Type B pancreatic cell (in vitro differentiated cells): ENCODE measurements around the gene RBM25. TPM values are rescaled to one million over a fixed set of nuclear protein-coding genes. Genes with fewer than 3 reads are reported as not detected.
"Not testable (repeated sequence)": the region's sequence is repeated elsewhere in the genome, so short reads cannot be mapped to it uniquely, and the experiment has no call there.

Experiments used
- DNase-seq: peaks from one replicate; pipeline ENCODE4 v3.0.0; 2021; ENCODE audit warnings: mixed read lengths; ENCODE audit not compliant: unreplicated experiment; ENCODE audit errors: extremely low spot score
- H3K27ac Mint-ChIP-seq: 2 replicates; pipeline ENCODE4 v1.8.0; 2021; ENCODE audit warnings: mild to moderate bottlenecking, mixed read lengths
- H3K27me3 Mint-ChIP-seq: 2 replicates; pipeline ENCODE4 v1.8.0; 2021; ENCODE audit warnings: mixed read lengths
- H3K36me3 Mint-ChIP-seq: 2 replicates; pipeline ENCODE4 v1.8.0; 2021; ENCODE audit warnings: mixed read lengths
- H3K4me1 Mint-ChIP-seq: one replicate; pipeline ENCODE4 v1.8.0; 2021; ENCODE audit warnings: mixed read lengths; ENCODE audit not compliant: unreplicated experiment
- H3K4me3 Mint-ChIP-seq: 2 replicates; pipeline ENCODE4 v1.8.0; 2021; ENCODE audit warnings: mild to moderate bottlenecking, mixed read lengths
- H3K9me3 Mint-ChIP-seq: 2 replicates; pipeline ENCODE4 v1.8.0; 2021; ENCODE audit warnings: mixed read lengths
- long read RNA-seq: library from polyadenylated mRNA; unstranded; transcript quantifications from one replicate; pipeline ENCODE4 v2.0.0, GENCODE V29; 2020
- total RNA-seq: library from RNA; stranded (reverse); gene quantifications from 2 replicates; pipeline ENCODE4 v1.2.1, GENCODE V29; 2021; ENCODE audit warnings: low replicate concordance
- TF ChIP-seq, protein P1 (sequence below): fragments of 200-600 bp; sonication (generic); conservative IDR thresholded peaks from 2 replicates; pipeline ENCODE4 v1.5.0; 2021; ENCODE audit warnings: antibody characterized with exemption, mild to moderate bottlenecking

RBM25 gene
- 77.9 and 94.6 TPM in 2 replicates for total RNA-seq
- long read RNA-seq, transcript RBM25-203 (9 exons, 2,470 nt) = major isoform, 17 of 114 reads
- long read RNA-seq, partial matches to known transcripts = 80 of 114 reads
- long read RNA-seq, other reads (novel, unspliced or antisense) = 16 of 114 reads

DNA sequence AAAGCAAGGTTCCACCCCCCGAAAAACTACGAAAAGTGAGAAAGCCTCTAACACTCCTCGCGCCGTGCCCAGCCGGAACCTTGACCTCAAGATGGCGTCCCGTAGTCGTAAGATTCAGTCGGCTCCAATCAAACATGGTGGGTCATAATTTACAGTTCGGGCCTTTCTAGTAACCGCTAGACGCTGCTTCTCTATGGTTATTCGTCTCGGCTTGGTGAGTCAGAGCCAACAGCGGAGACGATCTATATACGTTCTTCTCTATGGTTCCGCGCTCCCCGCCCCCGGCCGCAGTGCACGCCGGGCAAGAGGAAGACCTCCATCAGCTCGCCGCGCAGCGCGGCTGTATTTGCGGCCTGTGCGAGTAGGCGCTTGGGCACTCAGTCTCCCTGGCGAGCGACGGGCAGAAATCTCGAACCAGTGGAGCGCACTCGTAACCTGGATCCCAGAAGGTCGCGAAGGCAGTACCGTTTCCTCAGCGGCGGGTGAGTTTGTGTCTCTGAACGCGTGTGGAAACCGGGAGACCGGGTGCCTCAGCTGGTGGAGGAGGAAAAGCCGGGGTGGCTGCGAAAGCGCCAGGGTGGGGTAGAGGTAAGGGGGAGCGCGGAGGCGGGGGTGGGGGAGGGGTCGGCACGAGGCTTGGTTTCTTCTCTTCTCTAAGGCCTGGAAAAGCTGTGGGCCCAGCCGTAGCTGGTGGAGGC, at the start of gene RBM25:
RBM25 (plus strand) TSS at position 311 of the 698 bp plus-strand sequence. CDS start 13,108 bp downstream, outside the sequence.
- no peak within 1 kb of the TSS for H3K27ac Mint-ChIP-seq
- no peaks in the 10 kb centered on the region for H3K9me3 Mint-ChIP-seq
- TF ChIP-seq, protein P1, sequence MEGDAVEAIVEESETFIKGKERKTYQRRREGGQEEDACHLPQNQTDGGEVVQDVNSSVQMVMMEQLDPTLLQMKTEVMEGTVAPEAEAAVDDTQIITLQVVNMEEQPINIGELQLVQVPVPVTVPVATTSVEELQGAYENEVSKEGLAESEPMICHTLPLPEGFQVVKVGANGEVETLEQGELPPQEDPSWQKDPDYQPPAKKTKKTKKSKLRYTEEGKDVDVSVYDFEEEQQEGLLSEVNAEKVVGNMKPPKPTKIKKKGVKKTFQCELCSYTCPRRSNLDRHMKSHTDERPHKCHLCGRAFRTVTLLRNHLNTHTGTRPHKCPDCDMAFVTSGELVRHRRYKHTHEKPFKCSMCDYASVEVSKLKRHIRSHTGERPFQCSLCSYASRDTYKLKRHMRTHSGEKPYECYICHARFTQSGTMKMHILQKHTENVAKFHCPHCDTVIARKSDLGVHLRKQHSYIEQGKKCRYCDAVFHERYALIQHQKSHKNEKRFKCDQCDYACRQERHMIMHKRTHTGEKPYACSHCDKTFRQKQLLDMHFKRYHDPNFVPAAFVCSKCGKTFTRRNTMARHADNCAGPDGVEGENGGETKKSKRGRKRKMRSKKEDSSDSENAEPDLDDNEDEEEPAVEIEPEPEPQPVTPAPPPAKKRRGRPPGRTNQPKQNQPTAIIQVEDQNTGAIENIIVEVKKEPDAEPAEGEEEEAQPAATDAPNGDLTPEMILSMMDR = no peak
- H3K4me3 Mint-ChIP-seq = no peak within 1 kb of the TSS
- DNase-seq = peak; percentile 95
- H3K27me3 Mint-ChIP-seq = no peaks in the 10 kb centered on the region
- H3K4me1 Mint-ChIP-seq = peaks cover 14% of the 10 kb centered on the region
- H3K36me3 Mint-ChIP-seq = peaks cover 14% of the 10 kb centered on the region

DNA sequence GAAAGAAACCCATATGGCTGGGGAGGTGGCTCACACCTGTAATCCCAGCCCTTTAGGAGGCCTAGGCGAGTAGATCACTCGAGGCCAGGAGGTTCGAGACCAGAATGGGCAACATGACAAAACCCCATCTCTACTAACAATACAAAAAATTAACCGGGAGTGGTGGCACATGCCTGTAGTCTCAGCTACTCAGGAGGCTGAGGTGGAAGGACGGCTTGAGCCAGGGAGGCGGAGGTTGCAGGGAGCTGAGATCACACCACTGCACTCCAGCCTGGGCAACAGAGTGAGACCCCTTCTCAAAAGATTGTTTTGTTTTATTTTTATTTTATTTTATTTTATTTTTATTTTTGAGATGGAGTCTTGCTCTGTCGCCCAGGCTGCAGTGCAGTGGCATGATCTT, 47.1 kb upstream of the RBM25 start:
- not testable (repeated sequence) for H3K9me3 Mint-ChIP-seq, H3K27ac Mint-ChIP-seq, DNase-seq, H3K4me3 Mint-ChIP-seq, H3K27me3 Mint-ChIP-seq, H3K4me1 Mint-ChIP-seq
- peaks cover 19% of the 10 kb centered on the region for H3K36me3 Mint-ChIP-seq

DNA sequence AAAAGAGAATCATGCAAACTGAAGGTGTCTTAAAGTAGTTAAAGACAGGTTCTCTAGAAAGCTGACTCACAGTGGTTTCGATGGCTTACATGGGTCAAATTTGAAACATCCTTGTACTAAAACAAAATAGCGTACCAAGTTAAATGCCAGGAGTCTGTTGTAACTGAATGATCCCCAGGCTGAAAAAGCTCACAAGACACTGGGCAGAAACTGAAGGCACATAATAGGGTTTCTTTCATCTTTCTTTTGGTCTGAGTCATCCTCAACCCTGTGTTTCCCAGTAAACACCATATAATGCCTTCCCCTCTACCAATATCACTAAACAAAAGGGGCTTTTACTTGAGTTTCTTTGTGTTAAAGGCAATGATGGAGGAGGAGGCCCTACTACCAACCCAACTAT, 44.2 kb upstream of the RBM25 start:
- no peak overlapping the region for H3K27ac Mint-ChIP-seq
- no peak for DNase-seq
- H3K9me3 Mint-ChIP-seq = no peaks in the 10 kb centered on the region
- H3K36me3 Mint-ChIP-seq = peaks cover 21% of the 10 kb centered on the region
- no peak overlapping the region for H3K4me3 Mint-ChIP-seq
- H3K4me1 Mint-ChIP-seq = no peaks in the 10 kb centered on the region
- TF ChIP-seq, protein P1 = no peak
- no peaks in the 10 kb centered on the region for H3K27me3 Mint-ChIP-seq

DNA sequence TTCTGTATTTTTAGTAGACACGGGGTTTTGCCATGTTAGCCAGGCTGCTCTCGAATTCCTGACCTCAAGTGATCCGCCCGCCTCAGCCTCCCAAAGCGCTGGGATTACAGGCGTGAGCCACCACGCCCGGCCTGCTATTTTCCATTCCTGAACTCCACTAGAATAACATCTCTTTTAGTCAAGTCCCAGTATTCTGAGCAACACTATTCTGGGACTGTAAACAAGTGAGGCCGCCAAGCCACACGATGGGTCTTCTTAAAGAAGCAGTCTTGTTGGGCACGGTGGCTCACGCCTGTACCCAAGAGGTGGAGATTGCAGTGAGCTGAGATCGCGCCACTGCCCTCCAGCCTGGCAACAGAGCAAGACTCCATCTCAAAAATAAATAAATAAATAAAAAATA, 42.8 kb upstream of the RBM25 start:
- H3K4me3 Mint-ChIP-seq, H3K27ac Mint-ChIP-seq, H3K27me3 Mint-ChIP-seq, DNase-seq, H3K4me1 Mint-ChIP-seq, H3K9me3 Mint-ChIP-seq: not testable (repeated sequence)
- peaks cover 21% of the 10 kb centered on the region for H3K36me3 Mint-ChIP-seq

DNA sequence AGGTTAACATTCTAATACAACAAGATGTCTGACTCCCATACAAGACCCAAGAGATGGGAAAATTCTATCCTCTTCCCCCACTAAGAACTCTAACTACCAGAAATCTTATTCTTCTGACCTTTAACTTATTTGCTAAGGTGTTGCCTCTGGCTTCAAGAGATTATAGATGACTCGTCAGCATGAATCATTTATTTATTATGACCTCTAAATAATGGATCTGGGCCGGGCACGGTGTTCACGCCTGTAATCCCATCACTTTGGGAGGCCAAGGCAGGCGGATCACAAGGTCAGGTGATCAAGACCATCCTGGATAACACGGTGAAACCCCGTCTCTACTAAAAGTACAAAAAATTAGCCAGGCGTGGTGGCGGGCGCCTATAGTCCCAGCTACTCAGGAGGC, 42.3 kb upstream of the RBM25 start:
- H3K9me3 Mint-ChIP-seq, H3K4me1 Mint-ChIP-seq, H3K4me3 Mint-ChIP-seq, DNase-seq, H3K27ac Mint-ChIP-seq, H3K27me3 Mint-ChIP-seq: not testable (repeated sequence)
- H3K36me3 Mint-ChIP-seq = peaks cover 21% of the 10 kb centered on the region

DNA sequence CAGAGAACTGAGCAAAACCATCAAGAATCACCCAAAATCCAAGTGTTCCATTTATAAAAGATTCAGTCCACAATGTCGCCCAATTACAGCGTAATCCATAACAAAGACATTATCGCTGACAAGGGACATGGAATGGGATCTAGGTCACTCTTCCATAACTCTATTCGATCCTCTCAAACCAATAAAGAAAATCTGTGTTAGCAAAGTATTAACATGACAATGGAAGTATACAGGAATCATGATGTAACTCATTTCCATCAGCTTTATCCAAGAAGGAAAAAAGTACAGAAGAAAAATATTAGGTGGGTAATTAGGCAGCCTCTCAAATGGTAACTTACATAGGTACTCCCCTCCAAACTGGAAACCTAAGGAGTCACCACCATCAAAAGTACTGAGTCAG, 36.3 kb upstream of the RBM25 start:
- no peak overlapping the region for H3K27ac Mint-ChIP-seq
- peaks cover 29% of the 10 kb centered on the region for H3K4me1 Mint-ChIP-seq
- H3K36me3 Mint-ChIP-seq = peaks cover 32% of the 10 kb centered on the region
- no peaks in the 10 kb centered on the region for H3K27me3 Mint-ChIP-seq
- DNase-seq = no peak
- peak overlapping the region; percentile 63 for H3K4me3 Mint-ChIP-seq
- no peaks in the 10 kb centered on the region for H3K9me3 Mint-ChIP-seq
- TF ChIP-seq, protein P1 = no peak

DNA sequence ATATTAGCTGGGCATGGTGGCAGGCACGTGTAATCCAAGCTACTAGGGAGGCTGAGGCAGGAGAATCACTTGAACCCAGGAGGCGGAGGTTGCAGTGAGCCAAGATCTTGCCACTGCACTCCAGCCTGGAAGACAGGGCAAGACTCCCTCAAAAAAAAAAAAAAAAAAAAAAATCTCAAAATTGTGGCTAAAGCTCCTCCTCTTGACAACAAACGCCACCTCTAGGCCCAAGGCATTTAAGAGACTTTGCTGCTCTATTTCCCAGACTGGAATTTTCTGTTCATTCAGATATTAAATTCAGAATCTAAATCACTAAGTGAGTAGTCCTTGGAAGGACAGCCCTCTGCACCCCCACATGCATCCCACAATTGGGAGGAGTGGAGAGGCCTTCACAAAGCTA, 32.8 kb upstream of the RBM25 start:
- Mint-ChIP-seq H3K27me3 (no peaks in the 10 kb centered on the region), H3K27ac (peak overlapping the region; percentile 89), H3K36me3 (peaks cover 25% of the 10 kb centered on the region), H3K9me3 (no peaks in the 10 kb centered on the region), H3K4me3 (peak overlapping the region; percentile 96), H3K4me1 (peaks cover 36% of the 10 kb centered on the region)
- TF ChIP-seq, protein P1 = no peak
- DNase-seq = no peak
